Measurements from ENCODE around the gene ATP6V1C2.
"Not testable (repeated sequence)": the region's sequence is repeated elsewhere in the genome, so short reads cannot be mapped to it uniquely, and the experiment has no call there.

The ATP6V1C2 gene

GRCh38 chr2:10779776-10780490 is 58.5 kb downstream of the ATP6V1C2 start:
- Histone ChIP-seq H3K79me2 (ENCODE audit: insufficient read depth, low read length) (no peaks in the 10 kb centered on the region), H2AFZ (ENCODE audit: low read length) (no peak overlapping the region), H3K9me3 (ENCODE audit: low read length) (no peaks in the 10 kb centered on the region), H3K4me3 (ENCODE audit: low read depth, low read length, poor library complexity, severe bottlenecking) (no peak overlapping the region), H3K4me1 (ENCODE audit: insufficient read depth, low read length, severe bottlenecking) (no peaks in the 10 kb centered on the region), H3K27ac (ENCODE audit: low read depth, low read length, poor library complexity, severe bottlenecking) (no peak overlapping the region), H3K4me2 (ENCODE audit: low read length) (no peak overlapping the region), H3K27me3 (ENCODE audit: insufficient read depth, low read length) (no peaks in the 10 kb centered on the region), H3F3A (ENCODE audit: insufficient read depth, low read length) (no peaks in the 10 kb centered on the region), H3K9ac (ENCODE audit: low read length) (no peak overlapping the region), H3K36me3 (ENCODE audit: insufficient read depth, low read length) (peaks cover 62% of the 10 kb centered on the region), H3K9me2 (ENCODE audit: low read depth, low read length) (no peaks in the 10 kb centered on the region), H4K20me1 (ENCODE audit: insufficient read depth, low read length) (no peaks in the 10 kb centered on the region)
- TF ChIP-seq EZH2 (IDR thresholded peaks at IDR 0.05; ENCODE audit: borderline replicate concordance, low read length) = no peak
- TF ChIP-seq, protein P1, sequence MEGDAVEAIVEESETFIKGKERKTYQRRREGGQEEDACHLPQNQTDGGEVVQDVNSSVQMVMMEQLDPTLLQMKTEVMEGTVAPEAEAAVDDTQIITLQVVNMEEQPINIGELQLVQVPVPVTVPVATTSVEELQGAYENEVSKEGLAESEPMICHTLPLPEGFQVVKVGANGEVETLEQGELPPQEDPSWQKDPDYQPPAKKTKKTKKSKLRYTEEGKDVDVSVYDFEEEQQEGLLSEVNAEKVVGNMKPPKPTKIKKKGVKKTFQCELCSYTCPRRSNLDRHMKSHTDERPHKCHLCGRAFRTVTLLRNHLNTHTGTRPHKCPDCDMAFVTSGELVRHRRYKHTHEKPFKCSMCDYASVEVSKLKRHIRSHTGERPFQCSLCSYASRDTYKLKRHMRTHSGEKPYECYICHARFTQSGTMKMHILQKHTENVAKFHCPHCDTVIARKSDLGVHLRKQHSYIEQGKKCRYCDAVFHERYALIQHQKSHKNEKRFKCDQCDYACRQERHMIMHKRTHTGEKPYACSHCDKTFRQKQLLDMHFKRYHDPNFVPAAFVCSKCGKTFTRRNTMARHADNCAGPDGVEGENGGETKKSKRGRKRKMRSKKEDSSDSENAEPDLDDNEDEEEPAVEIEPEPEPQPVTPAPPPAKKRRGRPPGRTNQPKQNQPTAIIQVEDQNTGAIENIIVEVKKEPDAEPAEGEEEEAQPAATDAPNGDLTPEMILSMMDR (IDR thresholded peaks at IDR 0.05; ENCODE audit: low read length) = no peak

DNA sequence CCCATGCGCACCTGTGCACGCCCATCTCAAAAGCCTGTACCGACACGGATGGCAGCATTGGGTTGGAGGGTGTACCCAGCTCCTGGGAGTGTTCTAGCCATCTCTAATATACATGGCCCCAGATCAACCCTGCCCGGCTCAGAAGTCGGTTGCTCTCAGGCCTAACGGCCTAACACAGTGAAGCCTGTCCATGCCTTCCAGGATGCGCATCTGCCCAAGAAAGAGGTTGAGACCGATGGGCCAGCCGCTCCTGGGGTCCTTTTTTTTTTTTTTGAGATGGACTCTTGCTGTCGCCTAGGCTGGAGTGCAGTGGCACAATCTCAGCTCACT is 59.0 kb downstream of the ATP6V1C2 start:
- Histone ChIP-seq H3K9ac (ENCODE audit: low read length) (no peak overlapping the region), H3K9me2 (ENCODE audit: low read depth, low read length) (no peaks in the 10 kb centered on the region), H3K27ac (ENCODE audit: low read depth, low read length, poor library complexity, severe bottlenecking) (no peak overlapping the region), H3K36me3 (ENCODE audit: insufficient read depth, low read length) (peaks cover 67% of the 10 kb centered on the region), H3K4me1 (ENCODE audit: insufficient read depth, low read length, severe bottlenecking) (no peaks in the 10 kb centered on the region), H4K20me1 (ENCODE audit: insufficient read depth, low read length) (no peaks in the 10 kb centered on the region), H2AFZ (ENCODE audit: low read length) (no peak overlapping the region), H3K9me3 (ENCODE audit: low read length) (no peaks in the 10 kb centered on the region), H3K27me3 (ENCODE audit: insufficient read depth, low read length) (no peaks in the 10 kb centered on the region), H3K4me2 (ENCODE audit: low read length) (no peak overlapping the region), H3K4me3 (ENCODE audit: low read depth, low read length, poor library complexity, severe bottlenecking) (no peak overlapping the region), H3F3A (ENCODE audit: insufficient read depth, low read length) (no peaks in the 10 kb centered on the region), H3K79me2 (ENCODE audit: insufficient read depth, low read length) (no peaks in the 10 kb centered on the region)
- TF ChIP-seq, protein P1 (IDR thresholded peaks at IDR 0.05; ENCODE audit: low read length) = no peak
- TF ChIP-seq EZH2 (IDR thresholded peaks at IDR 0.05; ENCODE audit: borderline replicate concordance, low read length) = no peak

GRCh38 chr2:10780821-10781220 is 59.4 kb downstream of the ATP6V1C2 start:
- not testable (repeated sequence) for H3K4me1 ChIP-seq (ENCODE audit: insufficient read depth, low read length, severe bottlenecking); H2AFZ ChIP-seq (ENCODE audit: low read length); H3K9me2 ChIP-seq (ENCODE audit: low read depth, low read length); H3K27ac ChIP-seq (ENCODE audit: low read depth, low read length, poor library complexity, severe bottlenecking); H4K20me1 ChIP-seq (ENCODE audit: insufficient read depth, low read length); H3K79me2 ChIP-seq (ENCODE audit: insufficient read depth, low read length); H3K9ac ChIP-seq (ENCODE audit: low read length); H3K27me3 ChIP-seq (ENCODE audit: insufficient read depth, low read length); H3K4me3 ChIP-seq (ENCODE audit: low read depth, low read length, poor library complexity, severe bottlenecking); H3K4me2 ChIP-seq (ENCODE audit: low read length); H3F3A ChIP-seq (ENCODE audit: insufficient read depth, low read length); H3K9me3 ChIP-seq (ENCODE audit: low read length)
- H3K36me3 ChIP-seq (ENCODE audit: insufficient read depth, low read length) = peaks cover 71% of the 10 kb centered on the region

- Histone ChIP-seq H3K4me3 (ENCODE audit: low read depth, low read length, poor library complexity, severe bottlenecking) (no peak overlapping the region), H3K27ac (ENCODE audit: low read depth, low read length, poor library complexity, severe bottlenecking) (no peak overlapping the region), H3K9me2 (ENCODE audit: low read depth, low read length) (no peaks in the 10 kb centered on the region), H3K79me2 (ENCODE audit: insufficient read depth, low read length) (no peaks in the 10 kb centered on the region), H2AFZ (ENCODE audit: low read length) (no peak overlapping the region), H4K20me1 (ENCODE audit: insufficient read depth, low read length) (no peaks in the 10 kb centered on the region), H3K9ac (ENCODE audit: low read length) (no peak overlapping the region), H3K27me3 (ENCODE audit: insufficient read depth, low read length) (no peaks in the 10 kb centered on the region), H3F3A (ENCODE audit: insufficient read depth, low read length) (no peaks in the 10 kb centered on the region), H3K36me3 (ENCODE audit: insufficient read depth, low read length) (peaks cover 79% of the 10 kb centered on the region), H3K4me1 (ENCODE audit: insufficient read depth, low read length, severe bottlenecking) (no peaks in the 10 kb centered on the region), H3K9me3 (ENCODE audit: low read length) (no peaks in the 10 kb centered on the region), H3K4me2 (ENCODE audit: low read length) (no peak overlapping the region)
- TF ChIP-seq EZH2 (IDR thresholded peaks at IDR 0.05; ENCODE audit: borderline replicate concordance, low read length) = no peak
- TF ChIP-seq, protein P1 (IDR thresholded peaks at IDR 0.05; ENCODE audit: low read length) = no peak
Observed at GRCh38 chr2:10781746-10782145, 60.3 kb downstream of the ATP6V1C2 start.
